ENCODE measurements around the gene GUCY1A2. TPM values are rescaled to one million over a fixed set of nuclear protein-coding genes. Genes with fewer than 3 reads are reported as not detected.

The GUCY1A2 gene
- total RNA-seq, 1 experiment from 2014 or later = 0.55 TPM

DNA sequence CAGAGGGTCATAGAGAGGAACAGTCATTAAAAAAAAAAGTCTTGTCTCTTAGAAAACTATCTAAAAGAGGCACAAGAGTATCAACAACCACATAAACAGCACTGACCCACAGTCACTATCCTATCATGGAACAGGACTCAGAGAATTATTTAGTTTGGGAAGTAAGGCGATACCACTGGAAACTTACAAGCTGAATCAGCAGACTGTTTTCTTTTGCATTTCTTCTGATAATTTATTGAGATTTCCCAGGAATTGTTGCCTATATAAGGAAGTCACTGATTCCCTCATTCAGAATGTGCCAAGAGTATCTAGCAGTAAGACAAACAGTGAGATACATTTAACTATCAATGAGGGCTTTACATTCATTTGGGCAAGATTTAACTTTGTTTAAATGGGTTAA is 304.1 kb downstream of the GUCY1A2 start:
- H2AK5ac ChIP-seq (ENCODE audit: insufficient read length, low read length) = no peak overlapping the region
- H3K23me2 ChIP-seq (ENCODE audit: insufficient read length, low read depth, low read length, poor library complexity, severe bottlenecking) = no peaks in the 10 kb centered on the region
- H3K18ac ChIP-seq (ENCODE audit: insufficient read length, low read depth, low read length) = no peak overlapping the region
- H3K4me1 ChIP-seq (ENCODE audit: insufficient read depth, low read length) = no peaks in the 10 kb centered on the region
- H3K27ac Mint-ChIP-seq = no peak overlapping the region
- TF ChIP-seq, protein P1, sequence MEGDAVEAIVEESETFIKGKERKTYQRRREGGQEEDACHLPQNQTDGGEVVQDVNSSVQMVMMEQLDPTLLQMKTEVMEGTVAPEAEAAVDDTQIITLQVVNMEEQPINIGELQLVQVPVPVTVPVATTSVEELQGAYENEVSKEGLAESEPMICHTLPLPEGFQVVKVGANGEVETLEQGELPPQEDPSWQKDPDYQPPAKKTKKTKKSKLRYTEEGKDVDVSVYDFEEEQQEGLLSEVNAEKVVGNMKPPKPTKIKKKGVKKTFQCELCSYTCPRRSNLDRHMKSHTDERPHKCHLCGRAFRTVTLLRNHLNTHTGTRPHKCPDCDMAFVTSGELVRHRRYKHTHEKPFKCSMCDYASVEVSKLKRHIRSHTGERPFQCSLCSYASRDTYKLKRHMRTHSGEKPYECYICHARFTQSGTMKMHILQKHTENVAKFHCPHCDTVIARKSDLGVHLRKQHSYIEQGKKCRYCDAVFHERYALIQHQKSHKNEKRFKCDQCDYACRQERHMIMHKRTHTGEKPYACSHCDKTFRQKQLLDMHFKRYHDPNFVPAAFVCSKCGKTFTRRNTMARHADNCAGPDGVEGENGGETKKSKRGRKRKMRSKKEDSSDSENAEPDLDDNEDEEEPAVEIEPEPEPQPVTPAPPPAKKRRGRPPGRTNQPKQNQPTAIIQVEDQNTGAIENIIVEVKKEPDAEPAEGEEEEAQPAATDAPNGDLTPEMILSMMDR (conservative IDR thresholded peaks at IDR 0.05) = no peak
- H3K9me3 Mint-ChIP-seq = no peaks in the 10 kb centered on the region
- no peaks in the 10 kb centered on the region for H3K79me1 ChIP-seq (ENCODE audit: insufficient read depth, low read depth, low read length, poor library complexity, severe bottlenecking)
- no peak overlapping the region for H4K8ac ChIP-seq (replicated peaks; ENCODE audit: insufficient read length, low read depth, low read length)
- no peak for DNase-seq
- no peak overlapping the region for H2BK20ac ChIP-seq (ENCODE audit: low read depth, low read length, poor library complexity, severe bottlenecking)
- no CpG with 5 or more reads among the region's 1 CpG for WGBS (ENCODE audit: extremely low coverage, insufficient read length, low lambda C conversion rate)
- H4K20me1 ChIP-seq (ENCODE audit: control insufficient read depth, insufficient read depth, insufficient read length) = no peaks in the 10 kb centered on the region
- no peak overlapping the region for H3K56ac ChIP-seq (ENCODE audit: insufficient read length, low read depth, low read length)
- H3K4me2 ChIP-seq (ENCODE audit: insufficient read depth, insufficient read length, low read length) = no peak overlapping the region
- H3K4me3 Mint-ChIP-seq = no peak overlapping the region
- H2BK15ac ChIP-seq (ENCODE audit: low read depth, low read length) = no peak overlapping the region
- no peak overlapping the region for H4K5ac ChIP-seq (ENCODE audit: insufficient read length, low read depth, low read length)
- H3K27me3 Mint-ChIP-seq (ENCODE audit: low read depth) = no peaks in the 10 kb centered on the region
- H3K9ac ChIP-seq (ENCODE audit: extremely low read depth, insufficient read length, low read length) = no peak overlapping the region
- no peak overlapping the region for H4K91ac ChIP-seq (ENCODE audit: insufficient read length, low read depth, low read length)
- H3K36me3 Mint-ChIP-seq (ENCODE audit: insufficient read depth in 1 of 3, low read depth in 3 of 3) = no peaks in the 10 kb centered on the region
- no peak overlapping the region for H2AFZ ChIP-seq (ENCODE audit: low read length)
- no peak overlapping the region for H3K23ac ChIP-seq (ENCODE audit: insufficient read length, low read depth, low read length)
- no peaks in the 10 kb centered on the region for H3K9me3 ChIP-seq (ENCODE audit: control insufficient read depth, low read depth, low read length)
- H3K4ac ChIP-seq (ENCODE audit: low read depth, low read length) = no peak overlapping the region
- H2BK12ac ChIP-seq (ENCODE audit: insufficient read length, low read depth, low read length) = no peak overlapping the region
- no peaks in the 10 kb centered on the region for H3K79me2 ChIP-seq (ENCODE audit: insufficient read depth, low read length)
- peaks cover 5% of the 10 kb centered on the region in 2 experiments; a peak in 3 of 4 replicates for H3K4me1 Mint-ChIP-seq
- no peak overlapping the region for H2BK5ac ChIP-seq (ENCODE audit: insufficient read length, low read length)
- H3K14ac ChIP-seq (ENCODE audit: insufficient read depth, low read length) = no peak overlapping the region
- no peak overlapping the region for H3K27ac ChIP-seq (ENCODE audit: insufficient read length, low read depth, low read length)
- no peak overlapping the region for H2BK120ac ChIP-seq (ENCODE audit: low read depth, low read length, poor library complexity, severe bottlenecking)
- H3T11ph ChIP-seq (ENCODE audit: low read length) = no peak overlapping the region
- H3K27me3 ChIP-seq (ENCODE audit: insufficient read depth, low read length) = no peaks in the 10 kb centered on the region

Measured in H9 (cell line).